ENCODE measurements around the gene APOM.

APOM gene

DNA sequence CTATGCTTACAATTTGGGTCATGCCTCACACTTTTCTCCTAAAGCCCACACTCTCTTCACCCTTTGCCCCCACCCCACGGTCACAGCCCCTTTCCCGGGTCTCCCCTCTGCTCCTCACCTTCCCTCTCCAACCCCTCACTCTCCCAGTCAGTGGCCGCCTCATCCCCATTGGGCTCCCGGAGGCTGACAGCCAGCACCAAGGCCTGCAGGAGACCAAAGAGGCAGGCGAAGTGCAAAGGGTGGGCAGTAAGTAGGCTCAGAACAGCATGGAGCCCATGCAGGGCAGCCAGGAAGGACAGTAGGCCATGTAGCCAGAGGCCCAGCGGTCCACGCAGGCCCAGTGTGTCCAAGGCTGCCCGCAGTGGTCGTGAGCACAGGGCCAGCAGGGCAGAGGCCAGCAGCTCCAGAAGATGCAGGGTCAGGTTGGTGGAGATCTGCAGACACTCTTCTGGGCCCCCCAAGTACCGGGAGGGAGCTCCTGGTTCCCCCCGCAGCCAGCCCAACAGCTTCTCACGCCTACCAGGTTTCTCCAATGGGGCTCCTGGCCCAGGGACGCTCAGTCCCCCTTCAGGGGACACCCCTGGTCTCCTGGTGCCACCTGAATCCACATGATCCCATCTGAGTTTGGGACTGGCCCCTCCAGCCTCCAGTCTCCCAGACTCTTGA lies 3.4 kb downstream of the APOM start:
- no peak for DNase-seq (ENCODE audit: low spot score)

DNA sequence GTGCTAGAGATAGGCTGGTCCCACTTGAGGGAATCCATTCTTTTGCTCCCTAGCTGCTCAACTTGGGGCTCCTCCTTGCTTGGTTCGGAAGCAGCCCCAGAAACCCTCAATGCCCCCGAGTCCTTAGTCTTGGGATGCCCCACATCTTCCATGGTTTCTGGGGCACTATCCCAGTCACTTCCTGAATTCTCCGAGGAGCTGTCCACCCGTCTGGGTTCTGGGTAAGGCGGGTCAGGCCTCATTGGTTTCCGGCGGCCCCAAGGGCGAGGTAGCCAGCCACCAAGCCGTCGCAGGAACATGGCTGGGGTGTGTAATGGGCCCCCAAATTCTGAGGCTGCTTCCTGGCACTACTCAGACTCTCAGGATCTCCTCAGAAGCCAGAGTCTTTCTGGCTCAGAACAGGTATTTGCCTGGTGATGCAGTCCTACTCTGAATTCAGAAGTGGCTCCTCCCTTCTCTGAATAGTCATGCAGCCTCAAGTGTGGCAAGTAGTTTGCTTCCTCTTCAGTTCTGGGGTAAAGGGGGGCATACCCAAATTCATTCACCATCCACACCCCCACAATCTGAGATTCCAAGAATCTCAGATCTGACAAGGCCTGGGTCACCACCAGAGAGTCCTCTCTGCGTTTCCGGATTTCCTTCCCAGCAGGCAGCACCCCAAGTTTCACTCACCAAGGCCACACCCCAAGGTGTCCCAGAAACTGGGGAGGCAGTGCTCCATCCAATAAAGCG lies 4.1 kb downstream of the APOM start:
- DNase-seq (ENCODE audit: low spot score), result peak; percentile 67

DNA sequence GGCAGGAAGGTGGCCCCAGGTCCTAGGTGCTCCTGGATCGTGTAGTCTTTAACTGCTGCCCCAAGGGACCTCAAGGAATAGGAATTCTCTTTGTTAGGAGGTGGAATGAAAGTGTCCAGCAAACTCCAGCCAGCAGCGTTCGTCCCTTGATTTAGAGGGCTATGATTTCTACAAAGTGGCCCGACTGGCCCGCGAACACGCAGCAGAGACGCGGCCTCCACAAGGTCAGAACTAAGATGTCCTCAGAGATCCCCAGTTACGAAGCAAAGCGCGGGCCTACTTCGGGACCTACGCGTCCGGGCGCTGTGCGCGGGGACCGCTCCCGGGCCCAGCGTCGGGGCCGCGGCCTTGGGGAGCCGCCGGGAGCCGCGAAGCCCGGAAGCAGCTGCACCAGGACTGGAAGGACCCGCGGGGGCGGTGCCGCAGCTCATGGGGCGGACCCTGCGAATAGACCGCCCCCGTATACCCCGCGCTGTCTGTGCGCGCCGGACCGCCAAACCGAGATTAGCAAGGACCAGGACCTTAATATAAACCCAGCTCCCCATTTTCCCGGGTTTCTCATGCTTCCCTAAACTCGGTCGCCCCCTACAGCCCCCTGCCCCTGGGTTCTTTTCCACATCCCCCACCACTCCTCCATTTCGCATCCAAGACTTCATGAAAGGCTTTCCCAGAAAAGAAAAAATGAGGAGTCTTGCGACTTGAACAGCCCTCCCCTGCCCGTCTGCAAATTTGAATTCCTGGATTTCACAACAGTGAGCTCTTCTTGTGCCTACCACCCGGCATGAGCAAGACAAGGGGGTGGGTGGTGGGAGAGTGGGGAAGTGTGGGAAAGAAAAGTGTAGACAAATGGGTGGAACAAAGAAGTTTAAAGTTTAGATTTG lies 4.9 kb downstream of the APOM start, which contains the start of gene C6orf47:
Gene C6orf47 (minus strand): TSS at position 398 of the 881 bp plus-strand sequence. CDS start 831 bp downstream, outside the sequence.
- DNase-seq (ENCODE audit: low spot score), result peak; percentile 90

DNA sequence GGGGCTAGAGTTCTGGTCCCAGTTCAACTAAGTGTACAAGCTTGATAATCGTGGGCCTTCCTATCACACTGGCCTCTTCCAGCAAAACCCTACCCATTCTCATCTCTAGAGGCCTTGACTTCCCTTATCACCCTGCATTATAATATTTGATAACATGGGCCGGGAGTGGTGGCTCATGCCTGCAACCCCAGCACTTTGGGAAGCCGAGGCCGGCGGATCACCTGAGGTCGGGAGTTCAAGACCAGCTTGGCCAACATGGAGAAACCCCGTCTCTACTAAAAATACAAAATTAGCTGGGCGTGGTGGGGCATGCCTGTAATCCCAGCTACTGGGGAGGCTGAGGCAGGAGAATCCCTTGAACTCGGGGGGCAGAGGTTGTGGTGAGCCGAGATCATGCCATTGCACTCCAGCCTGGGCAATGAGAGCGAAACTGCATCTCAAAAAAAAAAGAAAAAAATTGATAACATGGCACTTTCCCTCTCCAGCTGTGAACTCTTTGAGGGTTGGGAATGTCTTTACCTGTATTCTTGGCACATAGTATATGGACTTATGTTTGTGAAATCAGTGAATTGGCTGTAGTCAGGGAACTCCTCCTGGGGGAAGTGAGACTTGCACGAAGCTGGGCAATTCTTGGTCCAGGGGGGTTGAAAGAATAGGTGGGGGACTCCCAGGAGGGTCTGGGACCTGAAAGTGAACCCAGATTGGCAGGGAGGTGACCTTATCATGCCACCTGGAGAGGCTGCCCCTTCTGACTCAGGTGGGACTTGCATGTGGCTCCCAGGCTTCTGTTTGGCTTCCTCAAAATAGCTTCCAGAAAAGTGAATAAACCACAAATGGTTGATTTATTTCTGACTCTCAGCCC lies 5.8 kb downstream of the APOM start:
- DNase-seq (ENCODE audit: low spot score), result no peak

DNA sequence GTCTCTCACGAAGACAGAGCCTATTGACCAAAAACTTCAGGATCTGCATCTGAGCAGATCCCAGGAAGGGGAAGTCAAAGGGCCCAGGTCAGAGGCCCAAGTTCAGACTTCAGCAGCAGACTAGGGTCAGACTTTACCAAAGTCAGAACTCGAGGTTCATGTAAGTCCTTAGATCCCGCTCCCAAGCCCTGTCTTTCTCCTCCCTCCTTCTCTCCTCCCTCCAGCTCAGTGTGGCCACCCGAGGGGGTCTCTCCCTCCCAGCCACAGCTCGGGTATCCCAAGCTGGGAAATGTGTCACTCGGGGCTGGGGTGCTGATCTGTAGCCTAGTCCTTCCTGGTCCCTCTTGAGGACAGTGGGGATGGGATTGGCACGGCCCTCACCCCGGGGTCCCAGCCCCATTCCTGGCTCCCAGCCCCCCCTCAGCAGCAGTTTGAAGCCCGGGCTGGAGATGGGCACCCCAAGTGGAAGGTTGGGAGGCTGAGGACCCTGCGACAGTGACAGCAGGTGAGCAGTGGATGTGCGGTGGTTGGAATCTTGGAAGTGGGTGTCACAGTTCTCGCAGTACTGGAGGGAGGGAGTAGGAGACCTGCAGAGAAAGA lies 6.5 kb downstream of the APOM start:
- no peak for DNase-seq (ENCODE audit: low spot score)

DNA sequence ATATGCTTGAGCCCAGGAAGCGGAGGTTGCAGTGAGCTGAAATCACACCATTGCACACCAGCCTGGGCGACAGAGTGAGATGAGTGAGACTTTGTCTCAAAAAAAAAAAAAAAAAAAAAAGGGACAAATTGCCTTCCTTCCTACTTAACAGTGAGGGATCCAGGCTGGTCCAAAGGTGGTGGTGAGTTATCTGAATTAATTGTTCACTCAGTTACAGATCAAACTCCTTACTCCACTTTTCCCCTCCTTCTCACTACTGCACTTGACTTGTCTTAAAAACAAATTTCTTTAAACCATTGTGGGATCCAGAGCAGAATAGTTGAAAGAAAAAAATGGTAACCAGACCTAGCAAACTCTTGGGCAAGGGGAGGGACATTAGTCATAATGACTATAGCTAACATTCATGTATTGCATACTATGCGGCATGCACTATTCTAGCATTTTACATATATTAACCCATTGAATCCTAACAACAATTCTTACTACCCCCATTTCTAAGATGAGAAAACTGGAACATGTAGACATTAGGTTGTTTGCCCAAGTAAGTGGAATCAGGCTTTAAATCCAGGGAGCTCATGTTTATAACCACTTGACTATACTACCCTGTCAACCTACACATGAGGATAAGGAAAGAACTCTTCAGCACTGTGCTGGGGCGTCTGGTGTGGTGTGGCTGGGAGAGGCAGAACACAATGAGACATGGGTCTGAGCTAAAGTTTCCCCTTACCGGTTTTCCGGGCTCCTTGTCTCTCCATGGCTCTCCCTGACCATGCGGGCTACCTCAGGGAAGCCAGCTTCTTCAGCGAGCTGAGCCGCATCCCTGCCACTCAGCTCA lies 7.6 kb downstream of the APOM start:
- no peak for DNase-seq (ENCODE audit: low spot score)

DNA sequence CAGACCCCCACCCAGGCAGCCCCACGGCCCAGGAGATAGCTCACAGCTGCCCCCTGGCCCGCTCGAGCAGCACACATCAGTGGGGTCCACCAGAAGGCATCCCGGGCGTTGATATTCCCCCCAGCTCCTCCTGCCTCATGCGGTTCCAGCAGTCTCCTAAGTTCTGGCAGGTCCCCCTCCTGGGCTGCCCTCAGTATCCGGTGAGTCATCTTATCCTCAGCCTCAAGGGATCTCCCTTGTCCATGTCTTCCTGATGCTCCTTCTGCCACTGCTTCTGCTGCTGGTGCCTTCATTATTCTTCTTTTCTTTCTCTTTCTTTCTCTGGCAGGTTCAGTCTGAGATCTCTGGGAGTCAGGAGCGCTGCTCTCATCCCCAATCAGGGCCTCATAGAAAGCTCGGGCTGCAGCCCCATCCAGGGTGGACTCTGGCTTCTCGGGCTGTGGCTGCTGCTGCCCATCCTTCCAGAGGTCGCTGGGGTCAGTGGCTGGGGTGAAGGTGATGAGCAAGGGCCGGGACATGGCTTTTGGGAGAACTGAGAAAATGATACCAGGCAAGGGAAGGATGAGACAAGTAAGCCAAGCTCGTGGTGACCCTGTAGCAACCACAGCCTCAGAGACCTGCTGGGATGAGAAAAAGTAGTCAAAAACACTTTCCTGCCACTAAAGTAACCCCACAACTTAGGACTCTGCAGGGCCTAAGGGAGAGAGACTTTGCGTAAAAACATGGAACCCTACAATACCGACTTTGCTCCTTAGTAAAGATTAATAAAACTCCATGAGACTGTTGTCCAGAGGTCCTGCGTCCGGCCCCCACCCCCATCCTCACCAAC lies 8.5 kb downstream of the APOM start:
- peak; percentile 92 for DNase-seq (ENCODE audit: low spot score)

DNA sequence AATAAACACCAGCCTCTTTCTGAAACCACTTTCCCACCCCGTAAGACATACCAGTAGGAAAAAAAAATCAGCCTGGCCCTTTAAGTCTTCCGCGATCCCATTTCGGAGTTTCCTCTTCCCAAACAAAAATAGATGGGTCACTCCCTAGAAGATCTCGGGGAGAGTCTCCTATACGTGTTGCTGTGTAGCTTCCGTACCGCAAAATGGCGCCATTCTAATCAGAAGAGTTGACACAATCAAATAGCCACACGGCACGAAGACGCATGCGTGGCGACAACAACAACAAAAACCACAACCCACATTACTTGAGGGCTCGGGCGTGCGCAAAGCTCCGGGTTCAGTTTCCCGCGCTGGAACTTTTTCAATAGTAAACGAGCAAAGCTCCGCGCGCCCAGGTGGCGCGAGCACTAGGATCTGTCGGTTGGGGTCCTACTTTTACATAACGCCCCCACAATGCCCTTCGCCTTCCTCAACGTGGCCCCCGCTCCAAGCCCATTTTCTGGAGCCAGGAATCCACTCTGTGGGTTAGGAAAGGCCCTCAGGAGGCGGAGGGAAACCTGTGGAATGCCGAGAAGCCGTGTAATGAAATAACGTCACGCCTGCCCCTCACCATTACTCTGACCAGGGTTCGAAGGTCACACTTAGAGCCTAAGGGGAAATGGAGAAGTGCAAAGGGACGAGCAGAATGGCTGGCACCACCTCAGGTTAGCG lies 9.3 kb downstream of the APOM start, which contains the start of gene GPANK1:
Gene GPANK1 (minus strand): TSS at position 208 of the 711 bp plus-strand sequence. CDS start 519 bp downstream, outside the sequence.
- peak; percentile 81 for DNase-seq (ENCODE audit: low spot score)

DNA sequence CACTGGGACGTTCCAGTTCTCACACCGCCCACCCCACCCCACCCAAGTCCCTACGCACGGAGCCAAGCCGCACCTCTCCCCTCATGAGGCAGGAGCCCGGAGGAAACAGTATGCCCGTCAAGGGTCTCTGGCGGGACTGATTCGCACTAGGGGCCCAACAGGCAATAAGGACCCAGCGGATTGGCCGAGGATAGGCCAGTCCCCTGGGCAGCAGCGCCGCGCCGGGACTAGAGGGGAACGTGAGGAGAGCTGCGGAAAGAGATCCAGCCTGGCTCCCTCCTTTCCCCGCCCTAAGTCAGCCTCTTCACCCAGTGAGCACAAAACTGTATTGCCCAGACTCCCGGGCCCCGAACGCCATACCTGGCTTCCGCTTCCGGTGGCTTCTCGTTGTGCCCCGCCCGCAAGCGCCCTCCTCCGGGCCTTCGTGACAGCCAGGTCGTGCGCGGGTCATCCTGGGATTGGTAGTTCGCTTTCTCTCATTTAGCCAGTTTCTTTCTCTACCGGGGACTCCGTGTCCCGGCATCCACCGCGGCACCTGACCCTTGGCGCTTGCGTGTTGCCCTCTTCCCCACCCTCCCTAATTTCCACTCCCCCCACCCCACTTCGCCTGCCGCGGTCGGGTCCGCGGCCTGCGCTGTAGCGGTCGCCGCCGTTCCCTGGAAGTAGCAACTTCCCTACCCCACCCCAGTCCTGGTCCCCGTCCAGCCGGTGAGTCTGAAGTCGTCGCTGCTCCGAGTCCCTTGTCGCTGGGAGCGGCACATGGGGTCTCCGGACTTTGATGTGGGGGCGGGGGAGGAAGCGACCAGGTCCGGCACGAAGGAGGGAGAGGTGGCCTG lies 10.0 kb downstream of the APOM start, which contains the start of gene CSNK2B:
Gene CSNK2B (plus strand): TSS at position 580 of the 836 bp plus-strand sequence. CDS start 752 bp downstream, outside the sequence.
- DNase-seq (ENCODE audit: low spot score), result peak; percentile 97

DNA sequence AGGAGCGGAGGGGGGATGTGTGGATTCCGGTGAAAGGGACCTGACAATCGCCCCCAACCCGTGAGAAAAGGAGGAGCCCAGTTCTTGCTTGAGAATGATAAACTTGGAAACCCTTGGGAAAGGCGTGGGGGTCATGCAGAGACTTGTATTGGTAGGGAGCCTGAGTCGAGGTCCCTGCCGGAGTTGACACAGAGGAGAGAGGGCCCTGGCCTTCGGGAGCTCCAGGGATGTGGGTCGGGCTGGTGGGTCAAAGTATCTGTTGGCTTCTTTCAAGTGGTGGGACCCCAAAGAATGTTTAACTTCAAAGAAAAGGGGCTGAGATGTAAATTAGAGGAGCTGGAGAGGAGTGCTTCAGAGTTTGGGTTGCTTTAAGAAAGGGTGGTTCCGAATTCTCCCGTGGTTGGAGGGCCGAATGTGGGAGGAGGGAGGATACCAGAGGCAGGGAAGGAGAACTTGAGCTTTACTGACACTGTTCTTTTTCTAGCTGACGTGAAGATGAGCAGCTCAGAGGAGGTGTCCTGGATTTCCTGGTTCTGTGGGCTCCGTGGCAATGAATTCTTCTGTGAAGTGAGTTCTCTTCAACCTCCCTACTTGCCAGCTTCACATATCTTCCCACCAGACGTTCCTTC lies 10.8 kb downstream of the APOM start:
- no peak for DNase-seq (ENCODE audit: low spot score)

DNA sequence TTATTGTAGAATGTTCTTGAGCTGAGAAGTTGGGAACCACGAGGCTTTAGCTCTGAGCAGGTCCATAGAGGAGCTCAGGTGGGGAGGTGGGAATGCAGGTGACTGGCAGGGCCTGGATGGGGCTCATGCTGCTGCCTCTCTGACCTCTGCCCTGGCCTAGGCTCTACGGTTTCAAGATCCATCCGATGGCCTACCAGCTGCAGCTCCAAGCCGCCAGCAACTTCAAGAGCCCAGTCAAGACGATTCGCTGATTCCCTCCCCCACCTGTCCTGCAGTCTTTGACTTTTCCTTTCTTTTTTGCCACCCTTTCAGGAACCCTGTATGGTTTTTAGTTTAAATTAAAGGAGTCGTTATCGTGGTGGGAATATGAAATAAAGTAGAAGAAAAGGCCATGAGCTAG lies 14.0 kb downstream of the APOM start, which contains the start of gene LY6G5B:
Gene LY6G5B (plus strand): TSS at position 301 of the 400 bp plus-strand sequence. CDS start 975 bp downstream, outside the sequence.
- no peak for DNase-seq (ENCODE audit: low spot score)

DNA sequence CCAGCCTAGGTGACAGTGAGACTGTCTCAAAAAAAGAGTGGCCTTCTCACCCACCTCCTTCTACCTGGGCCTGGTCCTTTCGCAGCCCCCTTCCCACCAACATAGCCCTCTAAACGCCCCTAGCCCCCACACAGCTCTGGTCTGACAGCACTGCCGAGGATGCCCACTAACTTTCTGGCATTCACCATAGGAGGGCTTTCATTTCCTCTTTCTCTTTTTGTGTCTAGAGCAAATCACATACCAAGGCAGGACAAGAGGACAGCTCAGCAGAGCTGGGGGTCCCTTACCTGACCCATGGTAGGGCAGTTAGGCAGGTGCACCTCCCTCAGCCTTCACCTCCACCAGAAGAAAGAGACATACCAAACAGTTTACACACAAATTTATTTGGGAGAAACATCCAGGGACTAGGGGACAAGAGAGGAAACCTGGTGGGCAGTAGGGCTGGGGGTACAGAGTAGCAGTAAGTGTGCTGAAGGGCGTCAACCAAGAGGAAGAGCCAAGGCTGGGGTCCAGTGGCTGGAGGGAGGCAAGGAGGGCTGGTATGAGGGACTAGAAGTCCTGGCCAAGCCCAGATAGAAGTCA lies 20.7 kb downstream of the APOM start:
- DNase-seq (ENCODE audit: low spot score), result no peak

DNA sequence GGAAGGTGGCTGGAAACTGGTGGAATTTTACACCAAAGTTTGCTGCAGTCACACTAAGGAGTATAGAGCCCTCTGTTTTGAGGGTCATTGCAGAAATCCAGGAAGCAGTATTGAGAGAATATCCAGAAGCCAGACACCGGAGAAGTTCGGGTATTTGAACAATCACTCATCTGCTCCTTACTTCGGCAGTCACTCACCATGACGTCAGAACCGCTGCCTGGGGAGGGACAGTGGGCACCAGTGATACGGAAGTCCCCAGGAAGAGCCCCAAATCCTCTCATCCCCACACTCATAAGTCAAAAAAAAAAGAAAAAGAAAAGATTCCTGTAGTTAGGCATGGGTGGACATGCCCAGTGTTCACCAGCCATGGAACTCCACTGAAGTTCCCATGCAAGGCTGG lies 21.2 kb downstream of the APOM start:
- no peak for DNase-seq (ENCODE audit: low spot score)

DNA sequence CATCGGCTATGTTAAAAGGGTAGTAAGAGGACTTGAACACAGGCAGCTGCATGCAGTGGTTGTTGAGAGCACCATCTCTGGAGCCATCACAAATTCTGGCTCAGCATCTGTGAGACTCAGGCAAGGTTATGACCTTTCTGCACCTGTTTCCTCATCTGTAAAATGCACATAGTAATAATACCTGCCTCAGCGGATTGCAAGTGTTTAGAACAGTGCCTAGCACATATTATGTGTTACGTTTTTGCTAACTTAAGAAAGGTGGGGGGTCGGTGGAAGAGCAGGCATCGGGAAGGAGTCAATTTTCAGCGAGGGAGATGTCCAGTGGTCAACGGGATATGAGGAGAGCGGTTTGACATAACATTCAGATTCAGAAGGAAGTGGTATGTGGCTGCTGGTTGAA lies 22.3 kb downstream of the APOM start:
- DNase-seq (ENCODE audit: low spot score), result no peak

DNA sequence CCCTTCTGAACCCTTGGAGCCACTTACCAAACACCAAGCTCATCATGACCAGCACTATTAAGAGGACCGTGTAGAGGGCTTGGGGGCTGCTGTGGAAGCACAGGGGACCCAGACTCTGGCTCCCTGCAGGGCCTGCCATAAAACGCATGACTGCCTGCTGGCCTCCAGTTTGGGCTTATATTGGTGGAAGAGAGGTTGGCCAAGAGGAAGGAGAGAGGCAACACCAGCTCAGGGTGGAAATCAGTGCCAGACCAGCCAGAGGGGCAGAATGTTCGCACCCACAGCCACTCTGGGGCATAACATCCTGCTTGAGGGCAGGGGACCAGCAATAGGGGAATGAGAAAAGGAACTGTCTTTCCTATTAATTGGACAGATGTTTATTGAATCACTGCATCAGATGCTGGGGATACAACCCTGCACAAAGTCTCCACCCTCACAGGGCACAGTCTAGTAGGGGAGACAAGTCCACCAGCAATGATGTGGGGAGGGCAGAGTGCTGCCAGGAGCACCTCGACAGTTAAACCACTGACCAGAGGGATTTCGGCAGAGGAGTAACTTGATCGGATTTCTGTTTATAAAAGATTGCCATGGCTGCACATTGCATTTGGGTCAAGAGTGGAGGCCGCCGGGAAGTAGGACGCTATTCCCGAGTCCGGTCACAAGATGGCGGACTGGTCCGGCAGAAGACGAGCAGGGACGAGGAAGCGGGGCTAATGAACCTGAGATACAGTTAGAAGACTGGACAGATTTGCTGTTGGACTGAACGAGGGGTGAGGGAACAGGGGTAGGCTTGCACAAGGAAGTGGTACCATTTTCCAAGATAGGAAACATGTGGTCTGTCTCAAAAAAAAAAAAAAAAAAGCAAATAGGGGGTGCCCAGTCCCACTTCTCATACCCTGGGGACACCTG lies 24.8 kb downstream of the APOM start, which contains the start of gene LY6G5C:
Gene LY6G5C (minus strand): TSS at position 842 of the 909 bp plus-strand sequence. CDS start 694 bp downstream, at position 148.
- DNase-seq (ENCODE audit: low spot score), result peak; percentile 84
